22Rv1 (cell line): ENCODE data around the gene LZTS2.

ENCODE experiments used
- H3K27ac ChIP-seq: fragments of 450-650 bp; 2 replicates; pipeline ENCODE4 v1.5.1; 2017
- ZFX ChIP-seq: fragments of 450-650 bp; IDR thresholded peaks from 2 replicates; pipeline ENCODE4 v1.6.1; 2017; ENCODE audit warnings: antibody characterized with exemption, borderline replicate concordance
- TF ChIP-seq, protein P1 (sequence below): fragments of 450-650 bp; IDR thresholded peaks from 2 replicates; pipeline ENCODE4 v1.5.1; 2017; ENCODE audit warnings: mild to moderate bottlenecking

The LZTS2 gene

GRCh38 chr10:101028446-101029337 is 29.1 kb downstream of the LZTS2 start:
- H3K27ac ChIP-seq = no peak overlapping the region
- TF ChIP-seq, protein P1, sequence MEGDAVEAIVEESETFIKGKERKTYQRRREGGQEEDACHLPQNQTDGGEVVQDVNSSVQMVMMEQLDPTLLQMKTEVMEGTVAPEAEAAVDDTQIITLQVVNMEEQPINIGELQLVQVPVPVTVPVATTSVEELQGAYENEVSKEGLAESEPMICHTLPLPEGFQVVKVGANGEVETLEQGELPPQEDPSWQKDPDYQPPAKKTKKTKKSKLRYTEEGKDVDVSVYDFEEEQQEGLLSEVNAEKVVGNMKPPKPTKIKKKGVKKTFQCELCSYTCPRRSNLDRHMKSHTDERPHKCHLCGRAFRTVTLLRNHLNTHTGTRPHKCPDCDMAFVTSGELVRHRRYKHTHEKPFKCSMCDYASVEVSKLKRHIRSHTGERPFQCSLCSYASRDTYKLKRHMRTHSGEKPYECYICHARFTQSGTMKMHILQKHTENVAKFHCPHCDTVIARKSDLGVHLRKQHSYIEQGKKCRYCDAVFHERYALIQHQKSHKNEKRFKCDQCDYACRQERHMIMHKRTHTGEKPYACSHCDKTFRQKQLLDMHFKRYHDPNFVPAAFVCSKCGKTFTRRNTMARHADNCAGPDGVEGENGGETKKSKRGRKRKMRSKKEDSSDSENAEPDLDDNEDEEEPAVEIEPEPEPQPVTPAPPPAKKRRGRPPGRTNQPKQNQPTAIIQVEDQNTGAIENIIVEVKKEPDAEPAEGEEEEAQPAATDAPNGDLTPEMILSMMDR = no peak
- no peak for TF ChIP-seq ZFX

GRCh38 chr10:101029520-101030295 is 30.1 kb downstream of the LZTS2 start:
- no peak for TF ChIP-seq ZFX
- no peak overlapping the region for H3K27ac ChIP-seq

- TF ChIP-seq ZFX = no peak
- TF ChIP-seq, protein P1 = no peak
Measured at GRCh38 chr10:101030496-101031127, 31.0 kb downstream of the LZTS2 start.

DNA sequence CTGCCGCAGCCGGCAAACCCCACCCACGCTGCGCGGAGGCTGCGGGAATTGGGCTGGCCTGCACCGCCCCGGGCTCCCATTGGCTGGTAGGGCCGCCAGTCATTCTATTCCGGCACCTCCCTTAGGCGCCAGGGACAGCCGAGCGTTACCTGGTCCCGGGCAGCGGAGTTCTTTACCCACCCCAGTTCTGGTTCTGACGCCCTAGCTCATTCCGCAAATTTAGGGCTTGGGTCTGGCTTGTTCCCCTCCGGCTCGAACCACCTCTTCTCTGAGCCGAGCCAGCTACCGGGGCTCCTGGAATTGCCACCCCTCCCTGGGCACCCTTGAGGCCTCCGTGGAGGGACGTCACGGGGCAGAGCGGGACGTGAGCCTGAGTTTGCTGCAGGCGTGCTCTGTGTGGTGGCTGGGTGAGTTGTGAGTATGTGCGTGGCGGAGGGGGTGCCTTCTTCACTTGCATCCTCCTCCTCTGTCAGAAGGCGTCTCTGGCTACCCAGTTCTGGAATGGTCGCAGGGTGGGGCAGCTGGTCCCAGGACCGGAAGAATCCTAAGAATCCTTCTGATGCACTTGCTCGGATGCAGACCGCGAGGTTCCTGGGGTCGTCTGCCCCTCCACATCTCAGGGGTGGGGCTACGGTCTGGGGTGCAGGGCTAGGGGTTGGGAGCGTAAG is 31.7 kb downstream of the LZTS2 start, which contains the start of the genes PDZD7 and SFXN3:
TSS of gene PDZD7 (minus strand) at position 2 of the 668 bp plus-strand sequence. CDS start 910 bp downstream, outside the sequence.
TSS of gene SFXN3 (plus strand) at position 107 of the 668 bp plus-strand sequence. CDS start 3,461 bp downstream, outside the sequence.
- H3K27ac ChIP-seq = peak within 1 kb of the TSS; percentile 90
- TF ChIP-seq ZFX = no peak
- TF ChIP-seq, protein P1 = no peak

More at GRCh38 chr10:101030496-101031127, 31.0 kb downstream of the LZTS2 start:
- H3K27ac ChIP-seq = peak overlapping the region; percentile 90

DNA sequence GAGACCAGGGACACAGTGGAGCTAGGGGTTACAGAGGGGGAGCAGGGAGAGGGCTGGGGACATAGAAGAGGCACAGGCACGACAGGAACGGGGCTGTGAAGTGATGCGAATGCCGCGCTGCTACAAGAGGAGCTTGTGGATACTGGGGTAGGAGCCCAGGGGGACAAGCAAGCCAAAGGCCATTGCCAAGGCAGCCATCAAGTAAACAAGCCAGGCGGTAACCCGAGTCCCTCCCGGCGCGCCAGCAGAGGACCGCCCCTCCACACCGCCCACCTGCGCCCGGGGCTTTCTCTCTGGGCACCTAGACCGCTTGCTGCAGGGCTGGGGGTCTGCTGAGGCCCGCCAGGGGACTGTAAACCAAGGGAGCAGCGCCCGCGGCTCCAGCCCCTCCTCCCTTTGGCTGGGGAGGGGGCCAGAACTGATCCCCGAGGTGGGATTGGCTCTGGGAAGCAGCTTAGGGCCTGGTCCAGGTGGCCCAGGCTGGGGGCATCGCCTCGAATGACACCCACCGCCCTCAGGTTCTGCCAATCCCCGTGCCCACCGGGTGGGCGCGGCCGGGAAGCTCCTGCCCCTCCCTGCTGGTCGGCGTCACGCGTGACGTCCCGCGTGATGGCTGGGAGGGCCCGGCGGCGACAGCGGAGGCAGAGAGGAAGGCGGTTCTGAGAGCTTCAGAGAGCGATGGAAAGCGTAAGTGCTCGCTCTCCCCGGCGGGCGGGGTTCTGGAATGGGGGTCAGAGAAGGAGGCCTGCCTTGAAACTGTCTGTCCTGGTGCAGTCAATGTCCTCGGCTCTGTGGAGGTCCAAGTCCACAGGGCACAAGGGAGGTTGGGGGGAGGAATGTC is 32.4 kb downstream of the LZTS2 start:
- no peak for TF ChIP-seq ZFX
- H3K27ac ChIP-seq = peak overlapping the region; percentile 90

GRCh38 chr10:101032637-101033224 is 33.1 kb downstream of the LZTS2 start:
- TF ChIP-seq ZFX = no peak
- TF ChIP-seq, protein P1 = no peak
- peak overlapping the region; percentile 90 for H3K27ac ChIP-seq

DNA sequence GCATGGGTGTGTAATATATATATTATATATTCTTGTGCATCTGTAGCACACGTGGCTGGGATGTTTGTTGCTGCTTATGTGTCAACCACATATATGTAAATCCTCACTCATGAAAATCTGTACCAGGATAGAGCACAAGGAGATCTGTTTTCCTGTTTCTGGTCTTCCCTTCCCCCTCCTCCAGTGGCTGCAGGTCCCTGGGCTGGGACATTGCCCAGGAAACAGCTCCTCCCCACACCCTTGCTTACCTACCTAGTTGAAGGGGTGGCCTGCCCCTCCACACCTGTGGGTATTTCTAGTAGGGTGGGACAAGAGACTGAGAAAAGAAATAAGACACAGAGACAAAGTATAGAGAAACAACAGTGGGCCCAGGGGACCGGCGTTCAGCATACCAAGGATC is 33.7 kb downstream of the LZTS2 start:
- no peak for TF ChIP-seq ZFX
- TF ChIP-seq, protein P1 = no peak
- peak overlapping the region; percentile 90 for H3K27ac ChIP-seq

DNA sequence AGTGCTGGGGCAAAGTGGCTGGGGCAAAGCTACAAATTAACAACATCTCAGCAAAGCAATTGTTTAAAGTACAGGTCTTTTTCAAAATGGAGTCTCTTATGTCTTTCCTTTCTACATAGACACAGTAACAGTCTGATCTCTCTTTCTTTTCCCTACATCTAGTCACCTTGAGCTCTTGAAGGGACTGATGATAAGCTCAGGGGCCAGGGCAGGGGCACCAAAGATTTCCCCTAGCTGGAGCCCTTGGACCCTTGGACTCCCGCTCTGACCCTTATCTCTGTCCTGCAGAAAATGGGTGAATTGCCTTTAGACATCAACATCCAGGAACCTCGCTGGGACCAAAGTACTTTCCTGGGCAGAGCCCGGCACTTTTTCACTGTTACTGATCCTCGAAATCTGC is 34.8 kb downstream of the LZTS2 start:
- peak overlapping the region; percentile 90; the same call in 1 of the 2 replicates for H3K27ac ChIP-seq
